H7 (cell line): ENCODE measurements around the gene TMEM176B. TPM values are rescaled to one million over a fixed set of nuclear protein-coding genes. Genes with fewer than 3 reads are reported as not detected.
A peak's percentile ranks its signal among the peaks of the same experiment; 100 is the strongest.

Experiments used
- DNase-seq: peaks from one replicate; pipeline ENCODE4 v3.0.0; 2012
- H3K27me3 ChIP-seq: 2 replicates; pipeline ENCODE4 v1.6.0; 2011; ENCODE audit warnings: mild to moderate bottlenecking, low read length; ENCODE audit not compliant: control insufficient read depth, insufficient read depth
- H3K36me3 ChIP-seq: replicated peaks from 2 replicates; pipeline ENCODE4 v1.5.1; 2011; ENCODE audit warnings: low read length; ENCODE audit not compliant: control insufficient read depth, insufficient read depth
- H3K4me3 ChIP-seq: 2 replicates; pipeline ENCODE4 v1.5.1; 2011; ENCODE audit warnings: low read depth, mild to moderate bottlenecking, control low read depth, low read length, moderate library complexity; ENCODE audit not compliant: insufficient read depth
- total RNA-seq: library from RNA; depleted of rRNA; stranded (reverse); fragments of >200 nt; shearing (Covaris generic); gene quantifications from 2 replicates; pipeline ENCODE4 v1.2.3, GENCODE V29; 2014; rRNA removed

TMEM176B gene
- 0.37 and 0.80 TPM in 2 replicates for total RNA-seq

- peak within 1 kb of the TSS; percentile 34; the same call in 1 of the 2 replicates for H3K4me3 ChIP-seq
- peak; percentile 82 for DNase-seq
- no peaks in the 10 kb centered on the region for H3K36me3 ChIP-seq
- peaks cover 43% of the 10 kb centered on the region; the same call in 1 of the 2 replicates for H3K27me3 ChIP-seq
These were observed at the start of gene TMEM176B for GRCh38 chr7:150799741-150800580. Gene TMEM176B (minus strand): TSS chr7:150800364. CDS start chr7:150796569, 3,795 bp downstream.

- Histone ChIP-seq H3K4me3 (no peak overlapping the region), H3K36me3 (no peaks in the 10 kb centered on the region), H3K27me3 (no peaks in the 10 kb centered on the region; the same call in 1 of the 2 replicates)
- no peak for DNase-seq
These were observed 49.1 kb upstream of the TMEM176B start for GRCh38 chr7:150849204-150849775.

- H3K36me3 ChIP-seq, result no peaks in the 10 kb centered on the region
- no peak for DNase-seq
- no peak overlapping the region for H3K4me3 ChIP-seq
- no peaks in the 10 kb centered on the region; the same call in 1 of the 2 replicates for H3K27me3 ChIP-seq
These were observed 48.5 kb upstream of the TMEM176B start for GRCh38 chr7:150848561-150849115.

- no peaks in the 10 kb centered on the region for H3K36me3 ChIP-seq
- no peak for DNase-seq
These were observed 47.9 kb upstream of the TMEM176B start for GRCh38 chr7:150848111-150848510.

GRCh38 chr7:150847536-150847935, 47.4 kb upstream of the TMEM176B start:
- Histone ChIP-seq H3K36me3 (no peaks in the 10 kb centered on the region), H3K4me3 (no peak overlapping the region), H3K27me3 (no peaks in the 10 kb centered on the region; the same call in 1 of the 2 replicates)
- DNase-seq, result no peak

More at GRCh38 chr7:150848111-150848510, 47.9 kb upstream of the TMEM176B start:
- H3K27me3 ChIP-seq, result no peaks in the 10 kb centered on the region; the same call in 1 of the 2 replicates
- no peak overlapping the region for H3K4me3 ChIP-seq

GRCh38 chr7:150846291-150847115, 46.3 kb upstream of the TMEM176B start:
- H3K4me3 ChIP-seq, result no peak overlapping the region
- H3K27me3 ChIP-seq, result no peaks in the 10 kb centered on the region; the same call in 1 of the 2 replicates
- no peak for DNase-seq
- H3K36me3 ChIP-seq, result no peaks in the 10 kb centered on the region

GRCh38 chr7:150845421-150845861, 45.3 kb upstream of the TMEM176B start:
- DNase-seq, result no peak
- no peak overlapping the region for H3K4me3 ChIP-seq
- no peaks in the 10 kb centered on the region; the same call in 1 of the 2 replicates for H3K27me3 ChIP-seq
- no peaks in the 10 kb centered on the region for H3K36me3 ChIP-seq

GRCh38 chr7:150842716-150843115, 42.6 kb upstream of the TMEM176B start:
- no peaks in the 10 kb centered on the region for H3K27me3 ChIP-seq
- no peaks in the 10 kb centered on the region for H3K36me3 ChIP-seq
- DNase-seq, result no peak
- H3K4me3 ChIP-seq, result no peak overlapping the region

GRCh38 chr7:150842018-150842417, 41.9 kb upstream of the TMEM176B start:
- H3K4me3 ChIP-seq, result no peak overlapping the region
- no peaks in the 10 kb centered on the region for H3K36me3 ChIP-seq
- no peaks in the 10 kb centered on the region for H3K27me3 ChIP-seq
- DNase-seq, result no peak

GRCh38 chr7:150838965-150839650, 38.9 kb upstream of the TMEM176B start:
- no peaks in the 10 kb centered on the region for H3K36me3 ChIP-seq
- DNase-seq, result no peak
- H3K4me3 ChIP-seq, result no peak overlapping the region
- no peaks in the 10 kb centered on the region for H3K27me3 ChIP-seq

GRCh38 chr7:150835702-150836280, 35.6 kb upstream of the TMEM176B start:
- H3K36me3 ChIP-seq, result no peaks in the 10 kb centered on the region
- no peak overlapping the region for H3K4me3 ChIP-seq
- DNase-seq, result no peak
- no peaks in the 10 kb centered on the region for H3K27me3 ChIP-seq

- Histone ChIP-seq H3K36me3 (no peaks in the 10 kb centered on the region), H3K27me3 (no peaks in the 10 kb centered on the region)
- no peak for DNase-seq
These were observed 34.9 kb upstream of the TMEM176B start for GRCh38 chr7:150835019-150835418.

GRCh38 chr7:150831851-150832250, 31.7 kb upstream of the TMEM176B start:
- Histone ChIP-seq H3K4me3 (no peak overlapping the region), H3K27me3 (no peaks in the 10 kb centered on the region), H3K36me3 (no peaks in the 10 kb centered on the region)
- no peak for DNase-seq

More at GRCh38 chr7:150835019-150835418, 34.9 kb upstream of the TMEM176B start:
- no peak overlapping the region for H3K4me3 ChIP-seq
